ENCODE results near the gene HIGD1B. TPM values are rescaled to one million over a fixed set of nuclear protein-coding genes. Genes with fewer than 3 reads are reported as not detected.

Gene HIGD1B
- total RNA-seq, 2 experiments from 2014 or later, result not detected

GRCh38 chr17:44848961-44849489 is 1.3 kb downstream of the HIGD1B start:
- ChIA-PET POLR2A (no interaction called here), CTCF (ENCODE audit: unreplicated experiment) (no interaction called here)
- TF ChIP-seq EZH2phosphoT487 (IDR thresholded peaks at IDR 0.05; ENCODE audit: borderline replicate concordance, low read depth, low read length), result no peak
- TF ChIP-seq, protein P1, sequence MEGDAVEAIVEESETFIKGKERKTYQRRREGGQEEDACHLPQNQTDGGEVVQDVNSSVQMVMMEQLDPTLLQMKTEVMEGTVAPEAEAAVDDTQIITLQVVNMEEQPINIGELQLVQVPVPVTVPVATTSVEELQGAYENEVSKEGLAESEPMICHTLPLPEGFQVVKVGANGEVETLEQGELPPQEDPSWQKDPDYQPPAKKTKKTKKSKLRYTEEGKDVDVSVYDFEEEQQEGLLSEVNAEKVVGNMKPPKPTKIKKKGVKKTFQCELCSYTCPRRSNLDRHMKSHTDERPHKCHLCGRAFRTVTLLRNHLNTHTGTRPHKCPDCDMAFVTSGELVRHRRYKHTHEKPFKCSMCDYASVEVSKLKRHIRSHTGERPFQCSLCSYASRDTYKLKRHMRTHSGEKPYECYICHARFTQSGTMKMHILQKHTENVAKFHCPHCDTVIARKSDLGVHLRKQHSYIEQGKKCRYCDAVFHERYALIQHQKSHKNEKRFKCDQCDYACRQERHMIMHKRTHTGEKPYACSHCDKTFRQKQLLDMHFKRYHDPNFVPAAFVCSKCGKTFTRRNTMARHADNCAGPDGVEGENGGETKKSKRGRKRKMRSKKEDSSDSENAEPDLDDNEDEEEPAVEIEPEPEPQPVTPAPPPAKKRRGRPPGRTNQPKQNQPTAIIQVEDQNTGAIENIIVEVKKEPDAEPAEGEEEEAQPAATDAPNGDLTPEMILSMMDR (conservative IDR thresholded peaks at IDR 0.05; ENCODE audit: low read length), result no peak
- DNase-seq (ENCODE audit: low spot score), result no peak
- BruUV-seq (replicated peaks), result no TSS peak
- Histone ChIP-seq H3K4me2 (ENCODE audit: low read length) (no peak overlapping the region), H3K36me3 (ENCODE audit: insufficient read depth, low read length) (peaks cover 56% of the 10 kb centered on the region), H4K20me1 (ENCODE audit: insufficient read depth, low read length) (no peaks in the 10 kb centered on the region), H3K79me2 (ENCODE audit: insufficient read depth, low read depth, low read length) (no peaks in the 10 kb centered on the region), H3K27ac (ENCODE audit: low read depth, low read length, poor library complexity, severe bottlenecking) (no peak overlapping the region), H2AFZ (ENCODE audit: low read length) (no peak overlapping the region), H3K4me3 (ENCODE audit: low read depth, low read length, poor library complexity, severe bottlenecking) (no peak overlapping the region), H3K9me3 (ENCODE audit: low read length) (no peaks in the 10 kb centered on the region), H3K4me1 (ENCODE audit: insufficient read depth, low read length, poor library complexity, severe bottlenecking) (no peaks in the 10 kb centered on the region), H3K9me2 (ENCODE audit: insufficient read depth, low read length) (no peaks in the 10 kb centered on the region)
- intact Hi-C loops (cut with micrococcal nuclease; ENCODE audit: unreplicated experiment), result no loop called here

DNA sequence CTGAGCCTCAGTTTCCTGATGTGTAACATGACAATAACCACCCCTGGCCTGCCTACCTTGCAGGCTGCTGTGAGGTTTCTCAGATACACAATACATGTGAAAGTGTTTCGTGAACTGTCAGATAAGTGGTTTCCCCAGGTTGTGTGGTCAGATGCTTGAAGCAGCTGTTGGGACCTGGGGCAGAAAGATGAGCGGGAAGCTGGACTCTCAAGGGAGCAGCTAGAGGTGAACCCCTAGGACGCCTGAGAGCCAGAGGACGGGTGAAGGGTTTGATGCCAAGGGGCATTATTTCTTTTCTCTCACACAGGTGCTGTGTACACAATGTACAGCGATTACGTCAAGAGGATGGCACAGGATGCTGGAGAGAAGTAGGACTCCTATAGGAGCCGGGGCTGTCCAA is 2.3 kb downstream of the HIGD1B start:
- Histone ChIP-seq H3K27ac (ENCODE audit: low read depth, low read length, poor library complexity, severe bottlenecking) (no peak overlapping the region), H3K9me2 (ENCODE audit: insufficient read depth, low read length) (no peaks in the 10 kb centered on the region), H3K9me3 (ENCODE audit: low read length) (no peaks in the 10 kb centered on the region), H3K79me2 (ENCODE audit: insufficient read depth, low read depth, low read length) (no peaks in the 10 kb centered on the region), H3K4me1 (ENCODE audit: insufficient read depth, low read length, poor library complexity, severe bottlenecking) (no peaks in the 10 kb centered on the region), H4K20me1 (ENCODE audit: insufficient read depth, low read length) (no peaks in the 10 kb centered on the region), H3K4me2 (ENCODE audit: low read length) (no peak overlapping the region), H2AFZ (ENCODE audit: low read length) (no peak overlapping the region), H3K4me3 (ENCODE audit: low read depth, low read length, poor library complexity, severe bottlenecking) (no peak overlapping the region), H3K36me3 (ENCODE audit: insufficient read depth, low read length) (peaks cover 66% of the 10 kb centered on the region)
- TF ChIP-seq EZH2phosphoT487 (IDR thresholded peaks at IDR 0.05; ENCODE audit: borderline replicate concordance, low read depth, low read length), result no peak
- TF ChIP-seq, protein P1 (conservative IDR thresholded peaks at IDR 0.05; ENCODE audit: low read length), result no peak
- TSS peak; percentile 26 for BruUV-seq (replicated peaks)
- ChIA-PET POLR2A (no interaction called here), CTCF (ENCODE audit: unreplicated experiment) (no interaction called here)
- DNase-seq (ENCODE audit: low spot score), result no peak
- intact Hi-C loops (cut with micrococcal nuclease; ENCODE audit: unreplicated experiment), result no loop called here

DNA sequence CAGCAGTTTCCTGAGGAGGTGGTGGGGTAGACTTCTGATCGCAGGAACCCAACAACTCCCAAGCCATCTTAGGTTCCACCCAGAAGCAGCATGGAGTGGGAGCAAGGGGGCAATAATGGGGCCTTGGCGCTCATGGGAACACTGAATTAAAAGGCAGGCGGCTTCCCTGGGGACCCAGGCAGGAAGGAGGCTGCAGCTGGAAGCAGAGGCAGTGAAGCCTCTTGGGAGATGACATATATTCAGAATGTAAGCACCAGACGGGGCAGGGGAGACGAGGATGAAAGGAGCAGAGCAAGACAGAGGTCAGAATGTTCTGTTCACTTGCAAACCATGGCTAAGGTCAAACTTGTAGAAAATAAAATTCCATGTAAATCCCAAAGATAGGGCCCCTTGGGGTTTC is 2.9 kb downstream of the HIGD1B start:
- no peaks in the 10 kb centered on the region for H3K9me2 ChIP-seq (ENCODE audit: insufficient read depth, low read length)
- H4K20me1 ChIP-seq (ENCODE audit: insufficient read depth, low read length), result no peaks in the 10 kb centered on the region
- CTCF ChIA-PET (ENCODE audit: unreplicated experiment), result no interaction called here
- no TSS peak for BruUV-seq (replicated peaks)
- no peak overlapping the region for H3K4me3 ChIP-seq (ENCODE audit: low read depth, low read length, poor library complexity, severe bottlenecking)
- no peaks in the 10 kb centered on the region for H3K9me3 ChIP-seq (ENCODE audit: low read length)
- no peaks in the 10 kb centered on the region for H3K4me1 ChIP-seq (ENCODE audit: insufficient read depth, low read length, poor library complexity, severe bottlenecking)
- peaks cover 71% of the 10 kb centered on the region for H3K36me3 ChIP-seq (ENCODE audit: insufficient read depth, low read length)
- TF ChIP-seq, protein P1 (conservative IDR thresholded peaks at IDR 0.05; ENCODE audit: low read length), result no peak
- no peak for TF ChIP-seq EZH2phosphoT487 (IDR thresholded peaks at IDR 0.05; ENCODE audit: borderline replicate concordance, low read depth, low read length)
- POLR2A ChIA-PET, result no interaction called here
- H2AFZ ChIP-seq (ENCODE audit: low read length), result no peak overlapping the region
- intact Hi-C loops (cut with micrococcal nuclease; ENCODE audit: unreplicated experiment), result no loop called here
- no peaks in the 10 kb centered on the region for H3K79me2 ChIP-seq (ENCODE audit: insufficient read depth, low read depth, low read length)
- no peak overlapping the region for H3K27ac ChIP-seq (ENCODE audit: low read depth, low read length, poor library complexity, severe bottlenecking)
- DNase-seq (ENCODE audit: low spot score), result no peak
- H3K4me2 ChIP-seq (ENCODE audit: low read length), result no peak overlapping the region

Data from OCI-LY7 (cell line).